ENCODE data around the gene HAGHL.

GRCh38 chr16:707062-707538 is 19.8 kb upstream of the HAGHL start:
- TF ChIP-seq CTCF (IDR thresholded peaks at IDR 0.05) (no peak), POLR2A (IDR thresholded peaks at IDR 0.05) (no peak)
